ENCODE data around the gene BLNK.

GRCh38 chr10:96233959-96234358 lies 37.4 kb downstream of the BLNK start:
- no peak for TF ChIP-seq CTCF (IDR thresholded peaks at IDR 0.05)
- TF ChIP-seq POLR2A (IDR thresholded peaks at IDR 0.05) = no peak
